Posterior vena cava (tissue), 2 donors: Measurements from ENCODE around the gene WARS2. TPM values are rescaled to one million over a fixed set of nuclear protein-coding genes. Genes with fewer than 3 reads are reported as not detected.
"Not testable (repeated sequence)": the region's sequence is repeated elsewhere in the genome, so short reads cannot be mapped to it uniquely, and the experiment has no call there.

ENCODE experiments used
- DNase-seq: peaks from one replicate; pipeline ENCODE4 v3.0.0-alpha.2; 2020; ENCODE audit warnings: low spot score
- intact Hi-C, 2 donors: fragments of 100-400 bp; cut with DNase I; formaldehyde crosslinking; loops; one replicate each; pipeline versions ENCODE4 v1.14.1 to v1.14.2; 2022 to 2023
- long read RNA-seq, 2 donors: library from polyadenylated mRNA; unstranded; transcript quantifications; one replicate each; pipeline ENCODE4 v2.0.0, GENCODE V29; 2020 to 2021
- total RNA-seq, 2 donors: library from RNA; stranded (reverse); fragmentation: NEBNext Ultra II Directional; extraction: Animal tissue kit (Norgen Biotek cat#: 25700); gene quantifications; one replicate each; pipeline ENCODE4 v1.2.1, GENCODE V29; 2021
- donor health status: DM: yes; HTN: yes; CAD: no.
- donor health status: DM: yes; HTN: yes; CAD: no.

Gene WARS2
- total RNA-seq: 10 to 100 TPM in 1 of 2 donors, 1 to 10 TPM in 1; 9.2 to 13.0 TPM
- long read RNA-seq, donor 1, partial matches to known transcripts: 0 of 6 reads
- long read RNA-seq, donor 1, other reads (novel, unspliced or antisense): 6 of 6 reads
- long read RNA-seq, donor 2, transcript WARS2-201 (6 exons, 2,800 nt): major isoform, 15 of 22 reads
- long read RNA-seq, donor 2, partial matches to known transcripts: 0 of 22 reads
- long read RNA-seq, donor 2, other reads (novel, unspliced or antisense): 6 of 22 reads

DNA sequence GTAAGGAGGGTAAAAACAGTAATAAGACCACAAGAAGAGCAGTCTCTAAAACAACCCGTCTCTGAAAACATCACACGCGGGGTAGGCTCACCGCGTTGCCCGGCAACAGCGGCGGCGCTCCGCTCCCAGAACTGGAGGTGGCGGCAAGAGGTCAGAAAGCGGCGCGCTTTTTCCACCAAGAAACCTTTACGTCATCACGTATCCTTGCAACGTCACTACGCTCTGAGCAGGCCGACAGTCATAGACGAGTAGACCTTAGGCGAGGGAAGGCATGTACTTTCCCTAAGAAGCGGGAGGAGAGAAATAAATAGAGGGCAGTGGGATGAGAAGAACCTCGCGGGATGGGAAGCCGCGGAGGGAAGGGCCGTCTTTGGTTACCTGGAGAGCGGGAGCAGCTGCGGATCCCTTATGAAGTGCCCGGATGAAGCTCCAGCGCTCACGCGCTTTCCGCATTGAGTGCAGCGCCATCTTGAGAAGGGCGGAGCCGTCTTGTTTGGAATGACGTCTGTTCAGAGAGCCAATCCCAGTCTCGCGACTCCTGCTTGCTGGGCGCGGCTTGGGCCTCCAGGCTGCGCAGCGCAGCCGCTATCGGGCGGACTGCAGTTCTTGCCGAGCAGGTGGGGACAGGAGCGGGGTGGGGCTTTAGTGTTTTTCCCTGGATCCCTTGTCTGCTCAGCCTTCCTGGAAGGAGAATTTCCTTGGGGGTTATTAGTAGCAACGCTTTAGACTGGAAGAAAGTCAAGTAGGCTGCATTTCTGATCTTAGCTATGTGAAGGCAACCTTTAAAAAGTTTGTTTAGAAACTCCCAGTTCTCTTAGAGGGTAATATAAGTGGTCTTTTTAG, at the start of gene WARS2:
TSS of gene WARS2 (minus strand) at position 477 of the 843 bp plus-strand sequence. CDS start at position 468, 9 bp downstream.
- peak; percentile 97 for DNase-seq
- intact Hi-C loops: no loop called here

DNA sequence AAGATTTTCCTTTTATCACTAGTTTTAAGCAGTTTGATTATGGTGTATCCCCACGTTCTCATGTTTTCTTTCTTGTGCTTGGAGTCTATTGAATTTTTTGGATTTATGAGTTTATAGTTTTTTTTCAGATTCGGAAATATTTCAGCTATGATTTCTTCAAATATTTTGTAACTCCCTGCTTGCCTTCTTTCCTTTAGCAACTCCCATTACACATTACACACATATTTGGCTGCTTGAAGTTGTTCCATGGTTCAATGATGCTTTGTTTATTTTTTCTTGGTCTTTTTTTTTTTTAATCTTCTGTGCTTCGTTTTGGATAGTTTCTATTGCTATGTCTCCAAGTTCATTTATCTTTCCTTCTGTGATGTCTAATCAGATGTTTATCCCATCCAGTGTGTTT, 48.5 kb upstream of the WARS2 start:
- intact Hi-C loops: no loop called here
- no peak for DNase-seq

DNA sequence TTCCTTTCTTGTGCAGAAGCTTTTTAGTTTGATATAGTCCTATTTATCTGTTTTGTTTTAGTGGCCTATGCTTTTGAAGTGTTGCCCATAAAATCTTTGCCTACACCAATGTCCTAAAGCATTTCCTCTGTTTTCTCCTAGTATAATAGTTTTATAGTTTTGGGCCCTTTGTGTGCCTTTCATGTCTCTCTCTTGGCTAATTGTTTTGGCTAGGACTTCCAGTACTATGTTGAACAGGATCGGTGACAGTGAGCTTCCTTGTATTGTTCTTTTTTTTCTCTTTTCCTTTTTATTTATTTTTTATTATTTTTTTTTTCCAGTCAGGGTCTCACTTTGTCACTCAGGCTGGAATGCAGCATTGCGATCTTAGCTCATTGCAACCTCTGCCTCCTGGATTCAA, 47.0 kb upstream of the WARS2 start:
- intact Hi-C loops: no loop called here
- no peak for DNase-seq

DNA sequence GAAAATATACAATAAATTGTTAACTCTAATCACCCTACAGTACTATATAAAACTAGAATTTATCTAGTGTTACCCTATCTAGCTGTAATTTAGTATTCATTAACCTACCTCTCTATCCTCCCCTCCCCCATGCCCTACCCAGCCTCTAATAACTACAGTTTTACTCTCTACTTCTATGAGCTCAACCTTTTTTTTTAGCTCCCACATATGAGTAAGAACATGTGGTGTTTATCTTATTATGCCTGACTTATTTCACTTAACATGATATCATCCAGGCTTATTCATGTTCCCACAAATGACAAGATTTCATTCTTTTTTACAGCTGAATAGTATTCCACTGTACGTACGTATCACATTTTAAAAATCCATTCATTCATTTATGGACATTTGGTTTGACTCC, 46.0 kb upstream of the WARS2 start:
- intact Hi-C loops: no loop called here
- DNase-seq: no peak

DNA sequence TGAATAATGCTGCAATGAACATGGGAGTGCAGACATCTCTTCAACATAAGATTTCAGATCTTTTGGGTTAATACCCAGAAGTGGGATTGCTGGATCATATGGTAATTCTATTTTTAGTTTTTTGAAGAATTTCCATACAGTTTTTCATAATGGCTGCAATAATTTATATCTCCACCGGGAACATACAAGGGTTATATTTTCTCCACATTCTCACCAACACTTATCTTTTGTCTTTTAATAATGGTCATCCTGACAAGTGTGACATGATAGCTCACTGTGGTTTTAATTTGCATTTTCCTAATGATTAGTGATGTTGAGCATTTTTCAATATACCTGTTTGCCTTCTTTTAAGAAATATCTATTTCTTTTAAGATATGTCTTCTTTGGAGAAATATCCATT, 44.5 kb upstream of the WARS2 start:
- no peak for DNase-seq
- intact Hi-C loops: no loop called here

DNA sequence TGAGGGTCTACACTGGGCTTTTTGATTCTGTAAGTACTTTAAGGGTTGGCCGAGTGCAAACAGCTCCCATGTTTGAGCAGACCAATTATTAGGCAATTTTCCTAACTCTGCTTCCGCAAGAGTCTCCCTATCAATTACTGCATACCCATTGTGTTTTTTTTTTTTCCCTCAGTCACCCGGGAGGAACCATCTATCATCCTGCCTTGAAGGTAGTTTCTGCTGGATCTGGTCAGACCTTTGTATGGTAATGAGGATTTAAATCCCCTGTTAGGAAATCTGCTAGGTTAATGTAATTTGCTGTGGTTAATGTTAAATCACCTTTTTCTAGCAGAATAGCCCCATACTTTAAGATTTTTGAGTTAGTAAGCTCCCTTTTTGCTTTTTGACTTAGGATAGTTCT, 40.8 kb upstream of the WARS2 start:
- intact Hi-C loops: no loop called here
- DNase-seq: no peak

DNA sequence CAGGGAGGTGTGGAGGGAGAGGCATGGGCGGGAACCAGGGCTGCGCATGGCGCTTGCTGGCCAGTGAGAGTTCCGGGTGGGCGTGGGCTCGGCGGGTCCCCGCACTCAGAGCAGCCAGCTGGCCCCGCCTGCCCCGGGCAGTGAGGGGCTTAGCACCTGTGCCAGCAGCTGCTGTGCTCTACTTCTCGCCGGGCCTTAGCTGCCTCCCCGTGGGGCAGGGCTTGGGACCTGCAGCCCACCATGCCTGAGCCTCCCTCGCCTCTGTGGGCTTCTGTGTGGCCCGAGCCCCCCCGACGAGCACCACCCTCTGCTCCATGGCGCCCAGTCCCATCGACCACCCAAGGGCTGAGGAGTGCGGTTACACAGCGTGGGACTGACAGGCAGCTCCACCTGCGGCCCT, 38.6 kb upstream of the WARS2 start:
- DNase-seq: no peak
- intact Hi-C loops: no loop called here

DNA sequence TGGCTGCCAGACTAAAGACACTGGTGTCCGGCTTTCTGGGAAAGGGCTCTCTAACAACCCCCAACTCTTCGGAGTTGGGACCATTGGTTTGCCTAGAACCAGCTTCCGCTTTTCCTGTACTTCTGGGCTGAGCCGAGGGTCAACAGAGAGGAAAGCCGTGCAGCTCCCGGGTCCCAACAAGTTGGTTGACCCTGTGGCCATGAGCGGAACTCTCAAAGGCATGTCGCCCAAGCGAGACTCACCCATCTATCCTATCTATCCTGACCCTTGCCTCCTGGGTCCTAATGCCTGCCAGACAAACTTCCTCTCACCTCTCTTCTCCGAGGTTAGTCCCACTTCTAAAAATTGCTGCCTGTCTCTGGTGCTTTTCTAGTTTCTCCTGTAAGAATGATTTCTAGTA, 32.5 kb upstream of the WARS2 start:
- intact Hi-C loops: loop anchor here in 1 of 2 donors (5.0 kb wide), 1 partner anchor 386 kb away; no protein-coding TSS in a partner anchor
- DNase-seq: not testable (repeated sequence)

DNA sequence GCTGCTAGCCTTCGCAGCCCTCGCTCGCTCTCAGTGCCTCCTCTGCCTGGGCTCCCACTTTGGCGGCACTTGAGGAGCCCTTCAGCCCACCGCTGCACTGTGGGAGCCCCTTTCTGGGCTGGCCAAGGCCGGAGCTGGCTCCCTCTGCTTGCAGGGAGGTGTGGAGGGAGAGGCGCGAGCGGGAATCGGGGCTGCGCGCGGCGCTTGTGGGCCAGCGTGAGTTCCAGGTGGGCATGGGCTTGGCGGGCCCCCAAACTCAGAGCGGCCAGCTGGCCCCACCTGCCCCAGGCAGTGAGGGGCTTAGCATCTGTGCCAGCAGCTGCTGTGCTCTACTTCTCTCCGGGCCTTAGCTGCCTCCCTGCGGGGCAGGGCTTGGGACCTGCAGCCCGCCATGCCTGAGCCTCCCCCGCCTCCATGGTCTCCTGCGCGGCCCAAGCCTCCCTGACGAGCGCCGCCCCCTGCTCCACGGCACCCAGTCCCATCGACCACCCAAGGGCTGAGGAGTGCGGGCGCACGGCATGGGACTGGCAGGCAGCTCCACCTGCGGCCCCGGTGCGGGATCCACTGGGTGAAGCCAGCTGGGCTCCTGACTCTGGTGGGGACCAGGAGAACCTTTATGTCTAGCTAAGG, 31.0 kb upstream of the WARS2 start:
- intact Hi-C loops: loop anchor here in 1 of 2 donors (5.0 kb wide), 1 partner anchor 384 kb away; no protein-coding TSS in a partner anchor

DNA sequence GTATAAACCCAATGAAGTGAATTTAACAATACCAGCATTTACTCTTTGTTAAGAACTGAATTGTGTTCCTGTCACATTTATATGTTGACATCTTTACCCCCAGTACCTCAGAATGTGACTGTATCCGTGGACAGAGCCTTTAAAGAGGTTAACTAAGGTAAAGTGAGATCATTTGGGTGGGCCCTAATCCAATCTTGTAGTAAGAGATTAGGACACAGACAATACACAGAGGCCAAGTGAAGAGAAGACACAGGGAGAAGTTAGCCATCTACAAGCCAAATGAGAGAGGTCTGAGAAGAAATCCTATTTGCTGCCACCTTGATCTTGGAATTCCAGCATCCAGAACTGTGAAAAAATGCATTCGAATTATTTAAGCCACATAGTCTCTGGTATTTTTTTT, 22.9 kb upstream of the WARS2 start:
- intact Hi-C loops: no loop called here
- no peak for DNase-seq

More for the DNA sequence above, 31.0 kb upstream of the WARS2 start:
- not testable (repeated sequence) for DNase-seq

DNA sequence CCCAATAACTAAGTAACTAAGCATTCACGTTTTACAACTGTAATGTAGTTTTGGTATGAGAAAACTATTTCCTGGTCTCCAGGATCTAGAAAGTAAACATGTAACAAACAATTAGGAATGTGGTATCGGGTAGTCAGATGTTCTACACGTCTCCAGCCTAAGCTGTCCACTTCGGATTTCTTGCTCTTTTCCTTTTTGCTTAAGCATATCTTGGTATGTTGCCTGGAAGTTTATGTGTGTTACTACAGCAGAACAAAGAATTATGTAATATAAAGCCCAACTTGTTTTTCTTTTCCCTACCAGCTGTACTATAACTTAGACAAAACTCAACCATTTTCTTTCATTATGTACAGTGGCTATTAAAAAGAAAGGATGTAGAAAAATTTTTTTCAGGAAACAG, 20.4 kb upstream of the WARS2 start:
- intact Hi-C loops: no loop called here
- no peak for DNase-seq

DNA sequence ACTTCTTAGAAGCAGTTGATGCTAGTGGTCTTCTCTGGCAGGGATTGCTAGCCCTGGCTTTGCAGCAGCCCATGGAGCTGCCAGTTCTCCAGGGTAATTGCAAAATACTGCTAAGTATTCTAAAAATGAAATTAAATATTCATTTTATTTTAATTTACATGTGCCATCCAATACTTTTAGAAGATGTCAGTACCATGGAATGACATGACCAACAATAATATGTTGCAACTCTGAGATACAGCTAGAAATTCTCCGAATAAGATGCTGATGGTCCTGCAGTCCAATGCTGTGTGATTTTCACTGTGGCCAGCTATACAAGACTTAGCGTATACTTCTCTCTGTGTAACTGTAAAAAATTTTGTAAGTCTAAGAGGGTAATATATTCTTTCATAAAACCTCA, 20.0 kb upstream of the WARS2 start:
- no peak for DNase-seq
- intact Hi-C loops: no loop called here

DNA sequence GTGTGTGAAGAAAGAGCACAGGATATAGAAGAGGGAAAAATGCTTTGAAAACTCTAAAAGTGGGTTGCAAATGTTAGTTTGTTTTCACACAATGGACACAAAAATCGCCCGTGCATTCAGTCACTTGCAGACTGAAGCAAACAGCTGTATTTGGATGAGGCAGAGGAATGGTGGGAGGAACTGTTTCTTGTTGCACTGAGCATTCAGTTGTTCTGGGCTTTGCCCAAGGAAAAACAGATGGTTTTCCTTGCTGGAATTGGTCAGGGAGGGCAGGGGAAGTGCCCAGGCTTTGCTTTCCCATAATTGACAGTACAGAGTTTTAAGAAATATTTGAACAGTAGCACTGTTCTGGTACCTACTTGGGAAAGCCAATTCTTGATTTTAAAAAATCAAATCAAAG, 19.5 kb upstream of the WARS2 start:
- DNase-seq: no peak

DNA sequence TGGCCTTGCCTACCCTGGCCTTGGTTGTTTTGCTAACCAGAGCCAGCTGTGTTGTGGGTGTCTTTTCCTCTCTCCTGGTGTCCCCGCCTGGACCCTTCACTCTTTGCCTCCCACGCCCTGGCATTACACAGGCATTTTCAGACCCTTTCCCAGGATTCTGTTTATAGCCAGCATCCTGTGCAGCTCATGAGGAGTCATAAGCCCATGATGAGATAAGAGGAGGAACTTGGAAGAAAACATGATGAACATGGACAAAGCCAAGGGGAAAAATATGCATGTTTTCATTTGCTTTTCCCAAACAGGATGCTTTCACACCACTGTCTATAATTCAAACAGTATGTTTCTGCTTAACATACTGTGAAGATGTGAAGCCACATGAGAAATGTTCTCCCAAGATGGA, 18.7 kb upstream of the WARS2 start:
- intact Hi-C loops: no loop called here
- no peak for DNase-seq

More for the DNA sequence above, 19.5 kb upstream of the WARS2 start:
- intact Hi-C loops: no loop called here

DNA sequence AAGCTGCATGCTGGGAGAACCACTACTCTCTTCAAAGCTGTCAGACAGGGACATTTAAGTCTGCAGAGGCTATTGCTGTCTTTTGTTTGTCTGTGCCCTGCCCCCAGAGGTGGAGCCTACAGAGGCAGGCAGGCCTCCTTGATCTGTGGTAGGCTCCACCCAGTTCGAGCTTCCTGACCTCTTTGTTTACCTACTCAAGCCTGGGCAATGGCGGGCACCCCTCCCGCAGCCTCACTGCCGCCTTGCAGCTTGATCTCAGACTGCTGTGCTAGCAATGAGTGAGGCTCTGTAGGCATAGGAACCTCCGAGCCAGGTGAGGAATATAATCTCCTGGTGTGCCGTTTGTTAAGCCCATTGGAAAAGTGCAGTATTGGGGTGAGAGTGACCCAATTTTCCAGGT, 16.3 kb upstream of the WARS2 start:
- DNase-seq, intact Hi-C loops: not testable (repeated sequence)

DNA sequence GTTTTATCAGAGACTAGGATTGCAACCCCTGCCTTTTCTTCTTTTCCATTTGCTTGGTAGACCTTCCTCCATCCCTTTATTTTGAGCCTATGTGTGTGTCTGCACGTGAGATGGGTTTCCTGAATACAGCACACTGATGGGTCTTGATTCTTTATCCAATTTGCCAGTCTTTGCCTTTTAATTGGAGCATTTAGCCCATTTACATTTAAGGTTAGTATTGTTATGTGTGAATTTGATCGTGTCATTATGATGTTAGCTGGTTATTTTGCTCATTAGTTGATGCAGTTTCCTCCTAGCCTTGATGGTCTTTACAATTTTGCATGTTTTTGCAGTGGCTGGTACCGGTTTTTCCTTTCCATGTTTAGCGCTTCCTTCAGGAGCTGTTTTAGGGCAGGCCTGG, 14.6 kb upstream of the WARS2 start:
- DNase-seq, intact Hi-C loops: not testable (repeated sequence)

DNA sequence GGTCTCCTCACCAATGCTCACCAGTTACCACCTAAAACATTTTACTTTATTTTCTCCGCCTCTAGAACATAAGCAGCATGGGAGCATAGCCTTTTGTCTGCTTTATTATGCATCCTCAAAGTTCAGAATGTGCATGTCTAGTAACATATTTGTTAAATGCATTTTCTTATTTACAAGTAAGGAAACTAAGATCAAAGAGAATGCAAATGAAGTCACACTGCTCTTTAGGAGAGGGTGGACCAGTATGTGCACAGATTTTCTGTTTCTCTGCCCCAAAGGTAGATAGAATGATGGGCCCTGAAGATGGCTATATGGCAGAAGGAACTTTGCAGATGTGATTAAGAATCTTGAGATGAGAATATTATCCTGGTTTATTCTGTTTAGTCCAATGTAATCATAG, 9.7 kb upstream of the WARS2 start:
- intact Hi-C loops: no loop called here
- DNase-seq: no peak

DNA sequence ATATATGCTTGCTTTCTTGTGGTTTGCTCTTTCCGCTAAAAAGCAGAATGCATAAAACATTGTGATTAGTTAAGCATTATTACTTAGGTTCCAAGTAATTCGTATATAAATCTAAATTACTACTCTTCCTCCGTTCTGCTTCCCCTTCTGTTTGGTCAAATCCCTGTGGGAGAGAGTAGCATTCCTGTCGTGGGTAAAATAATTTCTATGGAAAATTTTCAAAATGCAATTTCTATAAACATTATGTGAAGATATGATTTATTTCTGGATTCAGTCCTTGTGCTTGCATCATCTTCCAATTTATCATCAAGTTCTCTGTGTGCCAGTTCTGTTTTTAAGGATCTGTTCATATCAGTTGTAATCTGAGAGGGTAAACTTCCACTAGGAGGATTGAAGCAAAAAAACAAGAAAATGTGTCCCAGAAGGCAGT, 7.2 kb upstream of the WARS2 start:
- no peak for DNase-seq
- intact Hi-C loops: no loop called here

DNA sequence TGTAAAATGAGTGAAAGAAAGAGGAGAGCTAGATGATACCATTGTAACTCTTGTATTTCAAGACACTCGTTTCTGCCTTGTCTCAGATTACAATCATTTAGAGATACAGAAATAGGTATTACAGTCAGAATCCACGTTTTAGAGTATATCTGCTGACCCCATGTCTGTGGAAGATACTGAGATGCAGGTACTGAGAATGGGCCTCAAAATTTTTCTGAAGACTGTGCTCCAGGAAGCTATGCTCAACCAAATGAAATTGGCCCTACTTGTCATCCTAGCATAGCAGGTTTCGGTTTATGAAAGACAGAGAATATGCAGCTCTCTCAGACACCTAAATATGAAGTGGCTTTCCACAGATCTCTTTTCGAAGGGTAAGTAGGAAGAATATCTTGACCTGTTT, 6.0 kb upstream of the WARS2 start:
- intact Hi-C loops: no loop called here
- no peak for DNase-seq

DNA sequence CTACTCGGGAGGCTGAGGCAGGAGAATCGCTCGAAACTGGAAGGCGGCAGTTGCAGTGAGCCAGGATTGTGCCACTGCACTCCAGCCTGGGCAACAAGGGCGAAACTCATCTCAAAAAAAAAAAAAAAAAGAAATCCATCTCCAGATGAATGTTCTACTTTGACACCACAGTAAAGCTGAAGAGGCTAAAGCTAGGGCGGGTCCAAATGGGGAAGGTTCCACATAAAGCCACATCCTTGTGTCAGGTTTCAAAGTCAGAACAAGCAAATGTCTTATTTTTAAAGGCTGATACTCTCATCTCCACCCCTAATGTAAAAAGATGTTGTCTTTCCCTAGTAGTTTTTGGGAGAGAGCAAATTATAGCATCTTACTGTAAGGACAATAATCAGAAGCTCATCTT, 4.4 kb upstream of the WARS2 start:
- DNase-seq: no peak
- intact Hi-C loops: no loop called here
